Mucosa of descending colon (tissue), 3 donors: ENCODE measurements around the gene SMARCA4. TPM values are rescaled to one million over a fixed set of nuclear protein-coding genes. Genes with fewer than 3 reads are reported as not detected.

ENCODE experiments used
- ATAC-seq: fragments of 200-7000 bp; cut with Tn5 transposase; one replicate; pipeline ENCODE4 v1.9.1; 2020; ENCODE audit warnings: mild to moderate bottlenecking, moderate library complexity
- DNase-seq, 3 donors: peaks; one replicate each; pipeline ENCODE4 v3.0.0-alpha.2; 2020
- H3K36me3 ChIP-seq: fragments of 200-600 bp; one replicate; pipeline ENCODE4 v1.8.0; 2021; ENCODE audit warnings: low read depth, mild to moderate bottlenecking
- H3K4me1 ChIP-seq: fragments of 200-600 bp; one replicate; pipeline ENCODE4 v1.8.0; 2021; ENCODE audit warnings: low read depth, mild to moderate bottlenecking
- H3K4me3 ChIP-seq: fragments of 200-600 bp; one replicate; pipeline ENCODE4 v1.8.0; 2021; ENCODE audit warnings: mild to moderate bottlenecking
- H3K9me3 ChIP-seq: fragments of 200-600 bp; one replicate; pipeline ENCODE4 v1.8.0; 2021; ENCODE audit warnings: mild to moderate bottlenecking
- intact Hi-C, 2 donors: fragments of 100-400 bp; cut with DNase I in 1 of 2; cut with micrococcal nuclease in 1 of 2; formaldehyde crosslinking; loops; one replicate each; pipeline versions ENCODE4 v1.11.0 to v1.11.1; 2022; cut with DNase I, micrococcal nuclease
- total RNA-seq, 3 donors: library from RNA; stranded (reverse); fragmentation: NEBNext Ultra II Directional in 2 of 3; extraction: Animal tissue kit (Norgen Biotek cat#: 25700) in 2 of 3; gene quantifications; one replicate each; pipeline versions ENCODE4 v1.2.1 to v1.2.4, GENCODE V29; 2021 to 2023
- TF ChIP-seq, protein P1 (sequence below): fragments of 200-600 bp; IDR thresholded peaks from one replicate; pipeline ENCODE4 v1.8.0; 2022; ENCODE audit warnings: antibody characterized with exemption, mild to moderate bottlenecking
- donor health status: DM: no; HTN: no; CAD: no; lungs with moderate emphysema.
- donor health status: DM: no; HTN: no; CAD: no.
- donor health status: DM: no; HTN: yes; CAD: no.

SMARCA4 gene
- total RNA-seq, 3 donors from 2014 or later = 81.5 to 86.5 (median 86.3) TPM

DNA sequence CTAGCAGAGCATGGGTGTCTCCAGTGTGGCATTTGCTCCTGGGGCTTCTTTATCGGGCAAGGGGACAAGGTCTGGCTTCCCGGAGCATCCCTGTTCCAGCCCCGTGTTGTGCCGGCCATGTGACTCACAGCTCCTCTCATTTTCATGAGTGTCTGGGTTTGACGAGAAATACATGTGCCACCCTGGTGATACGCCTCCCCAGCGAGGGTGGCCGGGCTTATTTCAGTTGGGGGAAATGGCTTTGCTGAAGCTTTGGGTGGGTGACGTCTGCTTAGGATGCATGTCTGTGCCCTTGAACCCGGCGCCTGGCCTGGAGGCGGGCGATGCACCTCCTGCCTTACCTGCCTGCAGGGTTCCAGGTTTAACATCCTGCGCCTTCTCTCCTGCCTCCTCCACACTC, 66.6 kb downstream of the SMARCA4 start:
- Histone ChIP-seq H3K36me3 (peaks cover 14% of the 10 kb centered on the region), H3K4me1 (no peaks in the 10 kb centered on the region), H3K4me3 (no peak overlapping the region), H3K9me3 (no peaks in the 10 kb centered on the region)
- DNase-seq (no peak), ATAC-seq (no peak)
- TF ChIP-seq, protein P1, sequence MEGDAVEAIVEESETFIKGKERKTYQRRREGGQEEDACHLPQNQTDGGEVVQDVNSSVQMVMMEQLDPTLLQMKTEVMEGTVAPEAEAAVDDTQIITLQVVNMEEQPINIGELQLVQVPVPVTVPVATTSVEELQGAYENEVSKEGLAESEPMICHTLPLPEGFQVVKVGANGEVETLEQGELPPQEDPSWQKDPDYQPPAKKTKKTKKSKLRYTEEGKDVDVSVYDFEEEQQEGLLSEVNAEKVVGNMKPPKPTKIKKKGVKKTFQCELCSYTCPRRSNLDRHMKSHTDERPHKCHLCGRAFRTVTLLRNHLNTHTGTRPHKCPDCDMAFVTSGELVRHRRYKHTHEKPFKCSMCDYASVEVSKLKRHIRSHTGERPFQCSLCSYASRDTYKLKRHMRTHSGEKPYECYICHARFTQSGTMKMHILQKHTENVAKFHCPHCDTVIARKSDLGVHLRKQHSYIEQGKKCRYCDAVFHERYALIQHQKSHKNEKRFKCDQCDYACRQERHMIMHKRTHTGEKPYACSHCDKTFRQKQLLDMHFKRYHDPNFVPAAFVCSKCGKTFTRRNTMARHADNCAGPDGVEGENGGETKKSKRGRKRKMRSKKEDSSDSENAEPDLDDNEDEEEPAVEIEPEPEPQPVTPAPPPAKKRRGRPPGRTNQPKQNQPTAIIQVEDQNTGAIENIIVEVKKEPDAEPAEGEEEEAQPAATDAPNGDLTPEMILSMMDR = no peak
- intact Hi-C loops = no loop called here

DNA sequence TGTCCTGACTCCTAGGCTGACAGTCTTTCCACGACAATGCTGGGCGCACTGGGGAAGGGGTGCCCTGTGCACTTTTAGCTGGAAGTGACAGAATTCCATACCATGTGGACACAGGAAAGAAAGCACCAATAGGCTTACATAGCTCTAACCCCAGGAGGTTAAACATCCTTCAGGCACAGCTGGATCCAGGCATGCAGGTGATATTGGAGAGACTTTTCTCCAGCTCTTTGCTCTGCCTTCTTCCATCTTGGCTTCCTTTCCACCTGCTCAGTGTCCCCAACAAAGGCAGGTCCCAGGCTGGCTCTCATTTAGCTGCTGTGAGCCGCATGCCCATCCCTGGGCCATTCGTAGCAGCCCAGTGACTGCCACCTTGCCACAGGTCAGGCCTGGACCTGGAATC, 67.3 kb downstream of the SMARCA4 start:
- DNase-seq = no peak
- intact Hi-C loops = no loop called here
- Histone ChIP-seq H3K4me1 (no peaks in the 10 kb centered on the region), H3K9me3 (no peaks in the 10 kb centered on the region), H3K36me3 (peaks cover 14% of the 10 kb centered on the region), H3K4me3 (no peak overlapping the region)
- TF ChIP-seq, protein P1 = no peak
- no peak for ATAC-seq

DNA sequence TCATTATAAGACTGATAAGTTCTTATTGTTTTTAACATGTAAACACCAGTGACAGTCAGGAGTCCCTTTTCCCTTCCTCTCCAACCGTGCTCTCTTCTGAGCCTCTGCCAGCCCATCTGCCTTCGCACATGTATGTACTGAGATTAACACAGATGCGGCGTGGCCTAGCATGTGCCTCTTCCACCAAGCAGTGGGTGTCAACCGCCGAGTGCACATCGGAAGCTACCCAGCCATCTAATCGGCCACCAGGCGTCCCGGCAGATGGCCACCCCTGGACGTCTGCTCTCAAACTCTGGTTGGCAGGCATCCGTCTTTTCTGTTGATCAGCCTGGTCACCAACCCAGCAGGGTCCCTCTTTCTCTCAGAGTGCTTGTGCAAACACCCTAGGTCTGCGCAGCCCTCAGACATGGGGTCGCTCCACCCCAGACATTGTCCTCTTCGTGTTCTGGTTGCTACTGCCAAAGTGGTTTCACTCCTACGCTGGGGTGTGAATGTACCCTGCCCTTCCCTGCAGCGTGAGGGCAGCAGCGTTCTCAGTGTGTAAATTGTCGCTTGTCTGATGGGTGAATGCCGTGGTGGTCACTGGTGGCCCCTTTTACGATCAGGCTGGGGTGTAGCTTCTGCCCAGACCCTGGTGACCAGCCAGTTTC, 70.7 kb downstream of the SMARCA4 start:
- Histone ChIP-seq H3K4me1 (peaks cover 12% of the 10 kb centered on the region), H3K4me3 (no peak overlapping the region), H3K36me3 (peaks cover 22% of the 10 kb centered on the region), H3K9me3 (no peaks in the 10 kb centered on the region)
- DNase-seq (no peak), ATAC-seq (no peak)
- intact Hi-C loops = loop anchor here (10.0 kb wide), 2 partner anchors 63 to 93 kb away; no protein-coding TSS in a partner anchor
- TF ChIP-seq, protein P1 = no peak

DNA sequence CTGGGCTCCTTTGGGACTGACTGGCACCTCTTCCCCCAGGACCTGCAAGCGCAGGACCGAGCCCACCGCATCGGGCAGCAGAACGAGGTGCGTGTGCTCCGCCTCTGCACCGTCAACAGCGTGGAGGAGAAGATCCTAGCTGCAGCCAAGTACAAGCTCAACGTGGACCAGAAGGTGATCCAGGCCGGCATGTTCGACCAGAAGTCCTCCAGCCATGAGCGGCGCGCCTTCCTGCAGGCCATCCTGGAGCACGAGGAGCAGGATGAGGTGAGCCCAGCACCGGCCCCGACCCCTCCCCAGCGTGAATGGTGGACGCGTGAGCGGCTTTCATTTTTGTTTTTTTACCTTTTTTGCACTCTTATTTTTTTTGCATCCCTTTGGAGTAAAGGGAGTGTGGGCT, 72.4 kb downstream of the SMARCA4 start:
- TF ChIP-seq, protein P1 = no peak
- H3K36me3 ChIP-seq = peaks cover 21% of the 10 kb centered on the region
- ATAC-seq (no peak), DNase-seq (no peak)
- no peaks in the 10 kb centered on the region for H3K9me3 ChIP-seq
- no peak overlapping the region for H3K4me3 ChIP-seq
- H3K4me1 ChIP-seq = peaks cover 12% of the 10 kb centered on the region
- intact Hi-C loops = loop anchor here (10.0 kb wide), 2 partner anchors 62 to 92 kb away; no protein-coding TSS in a partner anchor

DNA sequence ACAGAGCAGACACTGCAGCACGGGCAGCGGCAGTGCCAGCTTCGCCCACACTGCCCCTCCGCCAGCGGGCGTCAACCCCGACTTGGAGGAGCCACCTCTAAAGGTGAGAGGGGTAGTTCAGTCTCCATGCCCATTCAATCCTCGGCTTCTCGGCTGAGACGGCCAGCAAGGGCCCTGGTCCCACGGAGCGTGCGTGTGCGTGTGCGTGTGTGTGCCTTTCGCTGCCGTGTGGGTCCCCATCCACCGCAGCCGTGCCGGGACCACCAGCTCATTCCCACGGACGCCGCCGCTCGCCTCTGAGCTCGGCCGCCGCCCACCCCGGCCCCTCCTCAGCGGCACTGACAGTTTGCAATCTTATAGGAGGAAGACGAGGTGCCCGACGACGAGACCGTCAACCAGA, 72.9 kb downstream of the SMARCA4 start:
- H3K36me3 ChIP-seq = peaks cover 16% of the 10 kb centered on the region
- peaks cover 12% of the 10 kb centered on the region for H3K4me1 ChIP-seq
- DNase-seq = no peak
- TF ChIP-seq, protein P1 = no peak
- H3K4me3 ChIP-seq = no peak overlapping the region
- no peak for ATAC-seq
- intact Hi-C loops = loop anchor here (10.0 kb wide), 2 partner anchors 61 to 91 kb away; no protein-coding TSS in a partner anchor
- H3K9me3 ChIP-seq = no peaks in the 10 kb centered on the region
